HG02642 (cell line): ENCODE results near the gene MFSD2A.

ENCODE experiments used
- ATAC-seq: cut with Tn5 transposase; IDR thresholded peaks from one replicate; pipeline ENCODE4 v1.9.1; 2021; ENCODE audit warnings: mild to moderate bottlenecking; ENCODE audit not compliant: unreplicated experiment, poor library complexity

Gene MFSD2A

DNA sequence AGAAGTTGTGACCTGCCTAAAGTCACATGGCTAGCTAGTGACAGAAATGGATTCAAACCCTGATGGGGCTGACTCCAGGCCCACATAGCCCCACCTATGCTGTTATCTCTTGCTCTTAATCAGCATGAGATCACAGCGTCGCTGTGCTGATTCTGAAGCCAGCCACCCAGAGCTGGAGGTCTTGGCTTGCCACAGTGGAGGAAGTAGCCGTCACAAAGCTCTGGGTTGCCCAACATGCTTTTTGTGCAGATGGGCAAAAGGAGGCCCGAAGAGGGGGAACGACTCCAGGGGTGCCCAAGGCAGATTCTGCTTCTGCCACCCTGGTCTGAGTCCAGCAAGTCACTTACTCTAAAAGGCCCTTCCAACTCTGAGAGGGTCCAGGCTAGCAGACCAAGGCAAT lies 14.7 kb upstream of the MFSD2A start:
- no peak for ATAC-seq

GRCh38 chr1:39940980-39941871 lies 13.7 kb upstream of the MFSD2A start:
- ATAC-seq = no peak

DNA sequence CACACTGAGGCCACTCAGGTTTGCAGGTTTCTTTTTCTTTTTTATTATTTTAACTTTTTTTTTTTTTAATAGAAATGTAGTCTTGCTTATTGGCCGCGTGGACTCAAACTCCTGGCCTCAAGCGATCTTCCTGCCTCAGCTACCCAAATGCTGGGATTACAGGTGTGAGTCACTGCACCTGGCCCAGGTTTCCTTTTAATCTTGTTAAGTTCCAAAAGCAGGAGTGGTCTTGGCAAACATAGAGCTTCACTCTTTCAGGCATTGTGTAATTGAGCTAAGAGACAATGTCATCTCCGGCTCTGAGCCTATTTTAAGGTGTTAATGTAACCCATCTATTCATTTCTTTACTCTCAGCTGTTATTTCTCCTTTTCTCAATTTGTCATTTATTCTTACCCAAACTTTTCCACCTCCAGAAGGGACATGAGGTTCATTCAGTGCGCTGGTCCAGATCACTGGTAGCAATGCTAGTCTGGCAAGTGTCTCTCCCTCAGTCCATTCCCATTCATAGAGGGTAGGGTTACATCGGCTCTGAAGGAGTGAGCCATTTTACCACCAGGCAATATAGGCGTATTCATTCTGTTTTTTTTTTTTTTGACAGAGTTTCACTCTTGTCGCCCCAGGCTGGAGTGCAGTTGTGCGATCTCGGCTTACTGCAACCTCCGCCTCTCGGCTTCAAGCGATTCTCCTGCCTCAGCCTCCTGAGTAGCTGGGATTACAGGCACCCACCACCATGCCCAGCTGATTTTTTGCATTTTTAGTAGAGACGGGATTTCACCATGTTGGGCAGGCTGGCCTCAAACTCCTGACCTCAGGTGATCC lies 11.3 kb upstream of the MFSD2A start:
- no peak for ATAC-seq

DNA sequence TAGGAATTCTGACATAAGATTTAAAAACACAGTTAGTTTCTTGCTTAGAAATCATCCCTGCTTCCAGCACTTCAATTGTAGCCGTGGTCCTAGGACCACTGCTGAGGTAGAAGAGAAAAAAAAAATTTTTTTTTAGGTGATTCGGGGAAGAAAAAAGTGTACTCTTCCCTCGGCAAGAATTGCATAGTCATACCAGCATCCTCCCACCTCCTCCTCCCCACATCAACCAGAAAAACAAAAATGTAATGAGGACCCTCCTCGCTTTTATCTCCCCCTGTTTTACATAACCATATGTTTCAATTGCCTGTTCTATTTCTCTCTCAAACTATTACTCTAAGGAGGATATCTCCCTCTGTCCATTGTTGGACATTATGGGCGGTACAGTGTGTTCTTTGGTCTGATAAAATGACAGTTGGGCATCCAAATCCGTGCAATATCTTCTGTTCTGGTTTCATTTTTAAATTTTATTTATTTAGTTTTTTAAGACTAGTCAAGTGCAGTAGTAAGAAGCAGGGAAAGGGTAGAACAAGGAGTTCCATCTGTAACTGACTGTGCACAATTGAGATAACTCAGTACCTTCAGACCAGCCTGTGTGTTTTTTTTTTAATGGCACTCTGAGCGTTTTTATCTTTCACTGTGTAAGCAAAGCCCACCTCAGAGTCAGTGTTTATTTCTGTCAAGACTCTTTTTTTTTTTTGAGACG lies 10.4 kb upstream of the MFSD2A start:
- ATAC-seq = no peak

GRCh38 chr1:39946216-39946615 lies 8.7 kb upstream of the MFSD2A start:
- ATAC-seq = no peak

DNA sequence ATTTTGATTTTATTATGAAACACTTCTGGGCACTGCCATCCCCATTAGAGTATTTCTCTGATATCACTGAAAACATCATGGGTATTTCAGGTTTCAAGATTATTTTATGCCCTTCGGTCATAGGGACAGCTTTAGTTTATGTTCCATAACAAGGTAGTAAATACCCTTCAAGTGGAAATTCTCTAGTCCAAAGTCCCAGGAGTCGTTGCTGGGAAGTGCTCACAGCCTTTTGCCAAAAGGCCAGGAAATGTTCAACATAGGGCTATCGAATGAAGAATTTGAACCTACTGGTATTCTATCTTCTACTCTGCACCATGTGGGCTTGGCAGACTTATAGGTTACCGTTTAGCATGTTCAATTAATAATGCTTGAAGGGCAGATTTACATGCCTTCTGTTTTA lies 7.7 kb upstream of the MFSD2A start:
- no peak for ATAC-seq

- no peak for ATAC-seq
Observed at GRCh38 chr1:39949891-39950290, 5.1 kb upstream of the MFSD2A start.

DNA sequence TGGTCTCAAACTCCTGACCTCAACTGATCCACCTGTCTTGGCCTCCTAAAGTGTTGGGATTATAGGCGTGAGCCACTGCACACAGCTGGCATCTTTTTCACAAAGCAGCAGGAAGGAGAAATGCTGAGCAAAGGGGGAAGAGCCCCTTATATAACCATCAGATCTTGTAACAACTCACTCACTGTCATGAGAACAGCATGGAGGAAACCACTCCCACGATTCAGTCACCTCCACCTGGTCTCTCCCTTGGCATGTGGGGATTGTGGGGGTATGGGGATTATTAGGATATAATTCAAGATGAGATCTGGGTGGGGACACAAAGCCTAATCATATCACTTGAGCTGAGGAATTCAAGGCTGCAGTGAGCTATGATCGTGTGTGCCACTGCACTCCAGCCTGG lies 3.0 kb upstream of the MFSD2A start:
- no peak for ATAC-seq

DNA sequence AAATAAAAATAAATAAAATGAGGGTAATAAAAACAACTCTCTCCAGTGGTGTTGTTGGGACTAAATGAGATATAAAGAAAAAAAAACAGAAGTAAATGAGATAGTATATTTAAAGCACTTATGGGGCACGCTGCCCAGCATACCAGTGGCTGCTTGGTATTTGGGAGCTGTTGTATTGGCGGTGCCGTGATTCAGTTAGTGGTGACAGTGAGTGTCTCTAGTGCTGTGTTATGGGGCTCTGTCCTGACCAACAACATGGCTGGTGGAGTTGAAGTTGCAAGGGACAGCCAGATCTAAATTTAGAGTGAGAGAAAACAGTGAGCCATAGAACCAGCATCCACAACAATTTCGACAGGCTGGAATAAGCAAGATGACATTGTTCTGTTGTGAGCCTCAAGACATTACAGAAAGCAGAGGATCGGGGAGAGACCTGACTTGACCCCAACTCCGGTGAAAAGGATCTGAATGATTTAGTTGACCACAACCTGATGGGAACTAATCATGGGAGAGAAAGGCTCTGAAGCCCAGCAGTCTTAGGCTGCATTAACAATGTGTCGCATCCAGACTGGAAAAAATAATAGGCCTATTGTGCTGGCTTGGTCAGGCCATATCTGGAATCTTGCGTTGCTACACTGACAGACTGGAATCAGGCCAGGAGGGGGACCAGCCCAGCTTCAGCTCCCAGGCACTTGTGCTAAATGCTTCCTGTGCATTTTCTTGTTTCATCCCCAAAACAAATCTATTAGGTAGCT lies 2.4 kb upstream of the MFSD2A start:
- no peak for ATAC-seq

GRCh38 chr1:39954324-39954869 lies 548 bp upstream of the MFSD2A start:
- no peak for ATAC-seq

GRCh38 chr1:39955547-39956539 lies 898 bp downstream of the MFSD2A start:
- peak; percentile 33 for ATAC-seq

- no peak for ATAC-seq
Observed at GRCh38 chr1:39957299-39958015, 2.5 kb downstream of the MFSD2A start.

- ATAC-seq = no peak
Observed at GRCh38 chr1:39958403-39959200, 3.7 kb downstream of the MFSD2A start.

DNA sequence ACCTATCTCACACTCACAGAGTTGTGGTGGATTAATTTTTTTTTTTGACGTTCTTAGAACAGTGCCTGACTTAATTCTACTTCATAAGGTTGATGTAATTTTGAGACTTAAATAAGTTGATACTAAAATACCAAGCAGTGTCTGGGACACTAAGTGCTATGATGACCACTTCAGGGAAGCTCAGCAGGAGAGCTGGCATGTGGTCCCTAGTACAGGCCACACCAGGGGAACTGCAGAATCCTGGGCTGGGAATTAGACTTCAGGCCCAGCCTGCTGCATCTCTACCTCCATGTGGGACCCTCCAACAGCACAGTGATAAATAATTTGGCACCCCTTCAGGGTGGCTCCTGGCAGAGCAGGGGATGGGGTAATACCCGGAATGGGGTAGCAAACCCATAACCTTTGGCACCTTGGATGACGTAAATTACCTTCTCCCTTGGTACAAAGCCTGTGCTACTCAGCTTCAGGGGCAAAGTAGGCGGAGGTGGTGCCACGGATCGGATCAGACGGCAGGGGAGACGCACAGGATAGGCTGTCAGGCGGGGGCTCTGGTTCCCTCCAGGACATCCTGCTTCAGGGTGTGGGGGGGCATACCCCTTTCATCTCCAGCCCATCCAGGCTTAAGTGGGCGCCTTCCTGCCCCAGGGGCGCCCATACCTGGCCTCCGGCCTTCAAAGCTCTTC lies 4.8 kb downstream of the MFSD2A start:
- ATAC-seq = no peak

GRCh38 chr1:39960431-39960958 lies 5.5 kb downstream of the MFSD2A start:
- ATAC-seq = peak; percentile 59

GRCh38 chr1:39962450-39962825 lies 7.5 kb downstream of the MFSD2A start:
- ATAC-seq = no peak
